Brain microvascular endothelial cell (primary cell): ENCODE measurements around the gene EIF3L.

Source experiments
- DNase-seq: peaks from one replicate; pipeline ENCODE4 v3.0.0-alpha.2; 2020
- H3K27ac ChIP-seq: fragments of 250-450 bp; sonication (Bioruptor Pico); 2 replicates; pipeline ENCODE4 v1.5.1; 2020; ENCODE audit warnings: mild to moderate bottlenecking, moderate library complexity
- H3K27me3 ChIP-seq: fragments of 250-450 bp; sonication (Bioruptor Pico); replicated peaks from 2 replicates; pipeline ENCODE4 v1.5.1; 2020; ENCODE audit warnings: mild to moderate bottlenecking
- H3K36me3 ChIP-seq: fragments of 250-450 bp; sonication (Bioruptor Pico); replicated peaks from 2 replicates; pipeline ENCODE4 v1.5.1; 2020; ENCODE audit warnings: mild to moderate bottlenecking
- H3K4me3 ChIP-seq: 2 replicates; pipeline ENCODE4 v1.5.1; 2011; ENCODE audit warnings: low read depth, mild to moderate bottlenecking, control low read depth, low read length, moderate library complexity
- CTCF ChIP-seq: IDR thresholded peaks from 2 replicates; pipeline ENCODE4 v1.5.1; 2011; ENCODE audit warnings: low read depth, mild to moderate bottlenecking, moderate library complexity, low read length, control low read depth, inconsistent platforms; ENCODE audit errors: missing control alignments
- in situ Hi-C: cut with HindIII; loops from 2 replicates; pipeline ENCODE4 v1.10.0; 2017; ENCODE audit warnings: low sequenced_read_pairs, low pct_ligation_motif_present

The EIF3L gene

GRCh38 chr22:37804352-37804880 lies 44.8 kb upstream of the EIF3L start:
- Histone ChIP-seq H3K36me3 (no peaks in the 10 kb centered on the region), H3K4me3 (peak overlapping the region; percentile 78), H3K27me3 (no peaks in the 10 kb centered on the region), H3K27ac (peak overlapping the region; percentile 10)
- in situ Hi-C loops, result no loop called here
- no peak for DNase-seq
- no peak for TF ChIP-seq CTCF

- Histone ChIP-seq H3K27me3 (no peaks in the 10 kb centered on the region), H3K27ac (peak overlapping the region; percentile 10), H3K4me3 (peak overlapping the region; percentile 78), H3K36me3 (no peaks in the 10 kb centered on the region)
- DNase-seq, result peak; percentile 73
- TF ChIP-seq CTCF, result no peak
- in situ Hi-C loops, result no loop called here
These were observed 44.1 kb upstream of the EIF3L start for GRCh38 chr22:37804881-37805809.

- no peak for DNase-seq
- Histone ChIP-seq H3K4me3 (peak overlapping the region; percentile 78), H3K27me3 (no peaks in the 10 kb centered on the region), H3K27ac (no peak overlapping the region), H3K36me3 (no peaks in the 10 kb centered on the region)
- in situ Hi-C loops, result no loop called here
- TF ChIP-seq CTCF, result no peak
These were observed 43.4 kb upstream of the EIF3L start for GRCh38 chr22:37805810-37806277.

- in situ Hi-C loops, result no loop called here
- Histone ChIP-seq H3K36me3 (no peaks in the 10 kb centered on the region), H3K4me3 (peak overlapping the region; percentile 78), H3K27me3 (no peaks in the 10 kb centered on the region), H3K27ac (no peak overlapping the region)
- TF ChIP-seq CTCF, result peak; percentile 19
- no peak for DNase-seq
These were observed 42.5 kb upstream of the EIF3L start for GRCh38 chr22:37806409-37807333.

- H3K36me3 ChIP-seq, result no peaks in the 10 kb centered on the region
- TF ChIP-seq CTCF, result no peak
- H3K4me3 ChIP-seq, result peak within 1 kb of the TSS; percentile 78
- in situ Hi-C loops, result no loop called here
- peak within 1 kb of the TSS; percentile 55 for H3K27ac ChIP-seq
- DNase-seq, result peak; percentile 94
- H3K27me3 ChIP-seq, result no peaks in the 10 kb centered on the region
These were observed 41.6 kb upstream of the EIF3L start, which contains the start of gene GCAT for GRCh38 chr22:37807410-37808293. Gene GCAT (plus strand): TSS chr22:37807934. CDS start chr22:37807968, 34 bp downstream.
